B cell (primary cell): ENCODE measurements around the gene LSM7.

Experiments
- CTCF ChIP-seq: fragments of 200-600 bp; IDR thresholded peaks from one replicate; pipeline ENCODE4 v1.8.0; 2022; ENCODE audit warnings: antibody characterized with exemption, mild to moderate bottlenecking
- EZH2 ChIP-seq: IDR thresholded peaks from 2 replicates; pipeline ENCODE4 v1.6.1; 2012; ENCODE audit warnings: borderline replicate concordance, low read depth, mild to moderate bottlenecking, moderate library complexity, low read length; ENCODE audit not compliant: insufficient read depth, poor library complexity, severe bottlenecking

DNA sequence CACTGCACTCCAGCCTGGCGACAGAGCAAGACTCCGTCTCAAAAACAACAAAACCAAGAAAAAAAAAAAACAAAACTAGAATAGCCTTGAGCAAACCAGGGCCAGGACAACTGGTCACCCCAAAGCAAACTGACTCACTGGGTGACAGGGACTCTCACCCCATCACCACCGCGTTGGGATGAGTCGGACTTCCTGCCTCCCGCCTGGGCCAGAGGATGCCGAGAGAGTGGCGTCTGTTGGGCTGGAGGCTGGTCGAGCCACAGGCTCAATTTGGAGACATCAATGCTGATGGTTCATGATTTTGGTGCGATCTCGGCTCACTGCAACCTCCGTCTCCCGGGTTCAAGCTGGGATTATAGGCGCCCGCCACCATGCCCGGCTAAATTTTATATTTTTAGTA is 43.3 kb upstream of the LSM7 start:
- TF ChIP-seq CTCF (no peak), EZH2 (no peak)
